T47D (cell line): ENCODE results near the gene PPP1R1A.

Experiments used
- DNase-seq, 2 experiments: peaks; one replicate each; pipeline versions ENCODE4 v3.0.0 to v3.0.0-alpha.2; 2011 to 2012; ENCODE audit warnings: low read depth in 1 of 2, low spot score in 1 of 2
- JUND ChIP-seq: IDR thresholded peaks from 2 replicates; pipeline ENCODE4 v1.6.1; 2012; ENCODE audit warnings: low read depth
- in situ Hi-C: cut with HindIII; loops from 2 replicates; pipeline ENCODE4 v1.10.0; 2016; ENCODE audit warnings: low sequenced_read_pairs, low pct_unique_long_range_greater_than_20kb

The PPP1R1A gene

DNA sequence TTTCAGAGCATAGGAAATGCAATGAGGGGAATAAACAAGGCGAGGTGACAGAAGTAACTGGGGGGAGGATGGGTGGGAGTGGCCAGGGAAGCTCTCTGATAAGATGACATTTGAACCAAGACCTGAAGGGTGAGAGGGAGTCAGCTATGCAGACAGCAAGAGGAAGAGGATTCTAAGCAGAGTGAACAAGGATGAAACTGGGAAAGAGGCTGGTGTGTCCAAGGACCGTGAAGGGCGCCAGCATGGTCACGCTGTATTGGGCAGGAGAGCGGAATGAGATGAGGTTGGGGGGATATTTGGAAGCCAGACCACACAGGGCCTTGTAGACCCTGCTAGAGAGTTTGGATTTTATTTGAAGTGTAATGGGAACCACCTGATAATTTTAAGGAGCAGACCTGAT is 10.5 kb upstream of the PPP1R1A start:
- DNase-seq: no peak
- TF ChIP-seq JUND: no peak
- in situ Hi-C loops: no loop called here

- peak; percentile 64 to 84 for DNase-seq
- in situ Hi-C loops: no loop called here
- no peak for TF ChIP-seq JUND
These were observed 8.1 kb upstream of the PPP1R1A start for GRCh38 chr12:54596526-54596946.

DNA sequence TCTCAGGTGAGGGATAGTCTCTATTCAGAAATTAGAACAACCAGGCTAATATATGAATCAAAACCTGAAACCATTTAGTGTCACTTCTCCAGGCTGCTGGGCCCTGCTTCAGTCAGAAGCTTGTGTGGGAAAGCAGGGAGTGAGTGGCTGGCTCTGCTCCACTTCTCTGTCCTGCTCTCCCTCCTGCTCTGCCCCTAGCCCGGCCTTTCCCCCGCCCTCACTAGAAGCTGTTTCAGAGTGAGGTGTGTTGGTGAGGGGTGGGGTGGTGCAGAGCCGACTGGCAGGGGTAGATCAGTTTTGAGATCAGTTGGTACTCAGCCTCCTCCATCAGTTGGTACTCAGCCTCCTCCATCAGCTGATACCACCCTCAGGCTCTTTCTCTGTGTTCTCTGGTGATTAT is 7.0 kb upstream of the PPP1R1A start:
- in situ Hi-C loops: no loop called here
- no peak for TF ChIP-seq JUND
- no peak for DNase-seq

DNA sequence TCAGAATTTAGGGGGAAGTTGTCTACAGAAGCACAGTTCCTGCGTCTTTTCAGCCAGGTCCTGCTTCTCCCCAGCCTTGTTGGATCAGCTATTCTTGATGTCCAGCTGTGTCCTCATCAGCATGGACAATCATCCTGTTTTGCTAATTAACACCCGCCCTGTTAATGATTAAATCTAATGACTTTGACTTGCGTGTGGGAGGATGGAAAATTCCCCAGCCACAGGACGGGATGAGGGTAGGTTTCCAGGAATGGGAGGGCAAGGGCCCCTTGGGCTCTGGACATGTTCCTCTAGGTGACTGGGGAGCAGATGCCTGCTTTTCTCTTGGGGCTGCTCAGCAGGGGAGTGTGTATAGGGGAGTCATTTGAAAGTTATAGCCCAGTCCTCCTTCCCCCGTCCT is 5.3 kb upstream of the PPP1R1A start:
- DNase-seq: no peak
- in situ Hi-C loops: no loop called here
- no peak for TF ChIP-seq JUND

GRCh38 chr12:54593135-54593534 is 4.7 kb upstream of the PPP1R1A start:
- in situ Hi-C loops: no loop called here
- TF ChIP-seq JUND: no peak
- no peak for DNase-seq

DNA sequence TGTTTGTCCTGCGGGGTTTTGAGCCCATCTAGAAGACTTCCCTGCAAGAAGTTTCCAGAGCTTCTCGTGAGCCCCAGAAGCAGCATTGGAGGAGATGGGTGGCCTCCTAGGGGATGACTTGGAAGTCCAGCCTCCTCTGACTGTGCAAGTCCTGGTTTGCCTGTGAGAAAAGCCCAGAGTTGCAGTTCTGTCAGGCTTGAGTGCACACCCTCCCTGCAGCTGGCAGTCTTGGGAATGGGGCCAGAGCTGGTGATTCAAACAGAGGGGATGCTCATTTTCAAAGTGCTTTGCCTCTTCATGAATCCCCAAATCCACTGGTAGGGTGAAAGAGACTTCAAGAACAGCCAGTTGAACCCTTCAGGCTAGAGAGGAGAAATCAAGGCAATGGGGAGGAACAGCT is 3.9 kb upstream of the PPP1R1A start:
- in situ Hi-C loops: no loop called here
- no peak for TF ChIP-seq JUND
- no peak for DNase-seq

DNA sequence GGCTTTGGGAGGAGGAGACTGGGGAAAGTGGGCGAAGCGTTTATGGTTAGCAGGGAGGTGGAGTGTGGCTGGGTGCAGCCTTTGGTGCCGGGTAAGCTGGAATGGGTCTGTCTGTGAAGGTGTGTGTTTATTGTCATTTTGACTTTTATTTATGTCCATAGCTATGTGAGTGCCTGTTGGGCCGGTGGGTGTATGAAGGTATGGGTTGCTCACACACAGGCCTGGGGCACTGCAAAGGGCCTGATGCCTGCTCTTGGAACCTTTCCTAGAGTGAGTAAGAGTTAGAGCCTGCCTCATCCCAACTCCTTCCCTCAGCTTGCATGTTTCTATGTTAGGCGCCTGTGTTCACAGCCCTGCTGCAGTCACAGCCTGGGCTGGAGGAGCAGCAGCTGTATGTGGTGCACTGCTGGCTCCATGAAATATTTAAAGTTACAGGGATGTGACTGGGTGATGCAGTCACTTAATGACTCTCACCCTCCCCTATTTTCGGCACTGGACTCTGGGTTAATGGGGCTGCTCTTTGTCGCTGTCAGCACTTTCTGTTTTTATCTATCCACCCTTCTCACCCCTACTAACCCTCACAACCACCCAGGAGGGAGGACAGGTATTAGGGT is 2.6 kb upstream of the PPP1R1A start:
- no peak for TF ChIP-seq JUND
- in situ Hi-C loops: no loop called here
- no peak for DNase-seq

DNA sequence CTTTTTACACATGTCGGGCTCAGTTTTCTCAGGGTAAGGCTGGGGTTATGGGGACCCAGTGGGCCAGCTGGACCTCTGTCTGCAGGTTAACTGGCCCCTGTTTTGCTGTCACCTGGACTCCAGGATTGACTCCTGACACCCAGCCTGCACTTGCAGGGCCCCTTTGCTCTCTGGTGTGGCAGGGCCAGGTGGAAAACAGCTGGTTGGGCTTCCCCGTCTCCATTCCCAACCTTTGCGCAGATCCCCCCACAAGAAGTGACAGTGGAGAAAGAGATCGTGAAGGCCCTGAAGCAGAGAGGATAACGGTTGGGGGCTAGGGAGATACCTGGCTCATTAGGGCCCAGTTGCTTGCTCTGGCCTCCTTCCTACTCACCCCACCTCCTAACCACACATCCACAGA is 1.5 kb upstream of the PPP1R1A start:
- in situ Hi-C loops: no loop called here
- DNase-seq: no peak
- TF ChIP-seq JUND: no peak

GRCh38 chr12:54588890-54589267 is 420 bp upstream of the PPP1R1A start:
- in situ Hi-C loops: no loop called here
- DNase-seq: no peak
- no peak for TF ChIP-seq JUND

- no peak for TF ChIP-seq JUND
- DNase-seq: no peak
- in situ Hi-C loops: no loop called here
These were observed 1.1 kb downstream of the PPP1R1A start for GRCh38 chr12:54587315-54587873.

DNA sequence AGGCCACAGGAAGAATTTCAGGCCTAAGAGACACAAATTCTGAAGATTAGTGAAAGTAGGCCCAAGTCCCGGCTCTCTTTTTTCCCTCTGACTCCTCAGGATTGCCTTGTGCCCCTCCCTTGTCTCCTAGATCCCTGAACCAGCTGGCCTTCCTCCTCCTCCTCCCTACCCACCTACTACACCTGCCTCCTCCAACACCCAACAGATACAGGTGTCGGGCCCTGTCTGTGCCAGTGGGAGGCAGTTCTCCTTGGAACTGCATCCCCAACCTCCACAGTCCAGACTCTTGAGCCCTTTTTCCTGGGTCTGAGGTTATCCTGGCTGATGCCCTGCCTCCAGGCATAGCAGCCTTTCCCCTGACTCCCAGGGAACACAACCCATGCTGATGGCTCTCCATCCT is 1.8 kb downstream of the PPP1R1A start:
- DNase-seq: no peak
- in situ Hi-C loops: no loop called here

GRCh38 chr12:54585243-54585642 is 3.2 kb downstream of the PPP1R1A start:
- in situ Hi-C loops: no loop called here
- no peak for TF ChIP-seq JUND
- DNase-seq: no peak

More for the DNA sequence above, 1.8 kb downstream of the PPP1R1A start:
- TF ChIP-seq JUND: no peak

- TF ChIP-seq JUND: no peak
- in situ Hi-C loops: no loop called here
- no peak for DNase-seq
These were observed 4.3 kb downstream of the PPP1R1A start for GRCh38 chr12:54584128-54584527.

DNA sequence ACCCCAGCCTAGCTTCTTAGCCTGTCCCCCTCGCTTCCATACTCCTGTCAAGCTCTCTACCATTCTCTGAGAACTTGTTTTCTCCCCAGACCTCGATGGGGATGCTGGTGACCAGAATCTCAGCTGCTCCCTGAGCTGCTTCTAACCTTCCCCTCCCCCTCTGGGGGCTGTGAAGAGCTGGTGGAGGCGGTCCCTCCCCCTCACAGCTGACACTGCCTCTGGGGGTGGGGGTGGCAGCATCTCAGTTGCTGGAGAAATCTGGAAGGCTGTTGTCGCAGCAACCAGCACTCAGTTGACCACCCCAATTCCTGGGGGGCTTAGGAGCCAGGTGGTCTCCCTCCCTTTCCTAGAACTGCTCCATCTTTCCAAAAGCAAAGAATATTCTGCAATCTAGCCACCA is 4.7 kb downstream of the PPP1R1A start:
- in situ Hi-C loops: no loop called here
- no peak for DNase-seq
- TF ChIP-seq JUND: no peak
